Kidney (tissue), 14 donors: ENCODE results near the gene CAPN15. TPM values are rescaled to one million over a fixed set of nuclear protein-coding genes. Genes with fewer than 3 reads are reported as not detected.

Experiments used
- DNase-seq, 5 donors: peaks; one replicate each; pipeline ENCODE4 v3.0.0-alpha.2; 2013 to 2020
- FAIRE-seq: peaks from 2 replicates; lab custom pipeline; 2012; peaks lifted over from hg19 to GRCh38; lab: Jason Lieb, UNC
- H3K27ac ChIP-seq, 2 donors: one replicate each; pipeline ENCODE4 v1.7.0; 2013; ENCODE audit warnings: low read depth in 2 of 2, low read length in 2 of 2, inconsistent platforms in 1 of 2
- H3K27me3 ChIP-seq: one replicate; pipeline ENCODE4 v1.7.1; 2013; ENCODE audit warnings: low read length, inconsistent platforms; ENCODE audit not compliant: control insufficient read depth, insufficient read depth
- H3K36me3 ChIP-seq, 3 donors: one replicate each; pipeline versions ENCODE4 v1.7.0 to v1.7.1; 2013; ENCODE audit warnings: low read length in 3 of 3, control low read depth in 1 of 3, inconsistent platforms in 1 of 3; ENCODE audit not compliant: insufficient read depth in 3 of 3, control insufficient read depth in 2 of 3
- H3K4me1 ChIP-seq, 3 donors: one replicate each; pipeline versions ENCODE4 v1.7.0 to v1.7.1; 2013; ENCODE audit warnings: low read length in 3 of 3, inconsistent platforms in 1 of 3, low read depth in 1 of 3; ENCODE audit not compliant: control insufficient read depth in 2 of 3, insufficient read depth in 2 of 3
- H3K4me3 ChIP-seq, 3 donors: one replicate each; pipeline versions ENCODE4 v1.7.0 to v1.8.1; 2013; ENCODE audit warnings: low read length in 3 of 3, control low read depth in 1 of 3, inconsistent platforms in 1 of 3
- H3K9ac ChIP-seq, 3 donors: one replicate each; pipeline versions ENCODE4 v1.7.0 to v1.7.1; 2013; ENCODE audit warnings: low read length in 3 of 3, control low read depth in 1 of 3, inconsistent platforms in 1 of 3
- H3K9me3 ChIP-seq, 3 donors: one replicate each; pipeline versions ENCODE4 v1.7.0 to v1.7.1; 2013; ENCODE audit warnings: low read length in 3 of 3, control low read depth in 1 of 3, inconsistent platforms in 1 of 3; ENCODE audit not compliant: control insufficient read depth in 2 of 3, insufficient read depth in 1 of 3
- intact Hi-C: fragments of 100-400 bp; cut with DNase I; formaldehyde crosslinking; loops from one replicate; pipeline ENCODE4 v1.11.1; 2022
- polyA plus RNA-seq: library from polyadenylated mRNA; stranded (reverse); fragments of 350-450 nt; fragmentation: Illumina TruSeq; extraction: RNeasy Lipid Tissue Mini Kit (QIAGEN cat#74804); gene quantifications from one replicate; pipeline ENCODE4 v1.2.3, GENCODE V29; 2014; ENCODE audit warnings: low read depth, low replicate concordance; ENCODE audit not compliant: insufficient read depth
- total RNA-seq: library from RNA; stranded (reverse); fragmentation: NEBNext Ultra II Directional; extraction: Animal tissue kit (Norgen Biotek cat#: 25700); gene quantifications from one replicate; pipeline ENCODE4 v1.2.1, GENCODE V29; 2021
- TF ChIP-seq, protein P1 (sequence below): IDR thresholded peaks from 3 replicates; pipeline ENCODE4 v1.5.1; 2012; ENCODE audit warnings: mild to moderate bottlenecking, moderate library complexity, borderline replicate concordance; ENCODE audit not compliant: insufficient read depth; ENCODE audit errors: extremely low read depth
- donor health status: control.
- donor health status: control.
- donor health status: control.
- donor health status: control.
- donor health status: control.
- donor health status: DM: yes; HTN: yes; CAD: no.
- donor health status: Normal renal cell carcinoma (clear cell type).

The CAPN15 gene
- total and polyA plus RNA-seq, 2 donors from 2014 or later, result 17.9 to 52.9 TPM

- H3K27ac ChIP-seq, result no peak overlapping the region
- H3K4me1 ChIP-seq, result peaks cover 6 to 25% (median 16%) of the 10 kb centered on the region in 3 donors
- H3K9ac ChIP-seq, result no peak overlapping the region
- H3K36me3 ChIP-seq, result no peaks in the 10 kb centered on the region
- intact Hi-C loops, result no loop called here
- H3K9me3 ChIP-seq, result no peaks in the 10 kb centered on the region
- no peaks in the 10 kb centered on the region for H3K27me3 ChIP-seq
- no peak overlapping the region for H3K4me3 ChIP-seq
- no peak for DNase-seq
- no peak for FAIRE-seq
- TF ChIP-seq, protein P1, sequence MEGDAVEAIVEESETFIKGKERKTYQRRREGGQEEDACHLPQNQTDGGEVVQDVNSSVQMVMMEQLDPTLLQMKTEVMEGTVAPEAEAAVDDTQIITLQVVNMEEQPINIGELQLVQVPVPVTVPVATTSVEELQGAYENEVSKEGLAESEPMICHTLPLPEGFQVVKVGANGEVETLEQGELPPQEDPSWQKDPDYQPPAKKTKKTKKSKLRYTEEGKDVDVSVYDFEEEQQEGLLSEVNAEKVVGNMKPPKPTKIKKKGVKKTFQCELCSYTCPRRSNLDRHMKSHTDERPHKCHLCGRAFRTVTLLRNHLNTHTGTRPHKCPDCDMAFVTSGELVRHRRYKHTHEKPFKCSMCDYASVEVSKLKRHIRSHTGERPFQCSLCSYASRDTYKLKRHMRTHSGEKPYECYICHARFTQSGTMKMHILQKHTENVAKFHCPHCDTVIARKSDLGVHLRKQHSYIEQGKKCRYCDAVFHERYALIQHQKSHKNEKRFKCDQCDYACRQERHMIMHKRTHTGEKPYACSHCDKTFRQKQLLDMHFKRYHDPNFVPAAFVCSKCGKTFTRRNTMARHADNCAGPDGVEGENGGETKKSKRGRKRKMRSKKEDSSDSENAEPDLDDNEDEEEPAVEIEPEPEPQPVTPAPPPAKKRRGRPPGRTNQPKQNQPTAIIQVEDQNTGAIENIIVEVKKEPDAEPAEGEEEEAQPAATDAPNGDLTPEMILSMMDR, result no peak
Measured at GRCh38 chr16:586047-586644, 58.6 kb downstream of the CAPN15 start.

DNA sequence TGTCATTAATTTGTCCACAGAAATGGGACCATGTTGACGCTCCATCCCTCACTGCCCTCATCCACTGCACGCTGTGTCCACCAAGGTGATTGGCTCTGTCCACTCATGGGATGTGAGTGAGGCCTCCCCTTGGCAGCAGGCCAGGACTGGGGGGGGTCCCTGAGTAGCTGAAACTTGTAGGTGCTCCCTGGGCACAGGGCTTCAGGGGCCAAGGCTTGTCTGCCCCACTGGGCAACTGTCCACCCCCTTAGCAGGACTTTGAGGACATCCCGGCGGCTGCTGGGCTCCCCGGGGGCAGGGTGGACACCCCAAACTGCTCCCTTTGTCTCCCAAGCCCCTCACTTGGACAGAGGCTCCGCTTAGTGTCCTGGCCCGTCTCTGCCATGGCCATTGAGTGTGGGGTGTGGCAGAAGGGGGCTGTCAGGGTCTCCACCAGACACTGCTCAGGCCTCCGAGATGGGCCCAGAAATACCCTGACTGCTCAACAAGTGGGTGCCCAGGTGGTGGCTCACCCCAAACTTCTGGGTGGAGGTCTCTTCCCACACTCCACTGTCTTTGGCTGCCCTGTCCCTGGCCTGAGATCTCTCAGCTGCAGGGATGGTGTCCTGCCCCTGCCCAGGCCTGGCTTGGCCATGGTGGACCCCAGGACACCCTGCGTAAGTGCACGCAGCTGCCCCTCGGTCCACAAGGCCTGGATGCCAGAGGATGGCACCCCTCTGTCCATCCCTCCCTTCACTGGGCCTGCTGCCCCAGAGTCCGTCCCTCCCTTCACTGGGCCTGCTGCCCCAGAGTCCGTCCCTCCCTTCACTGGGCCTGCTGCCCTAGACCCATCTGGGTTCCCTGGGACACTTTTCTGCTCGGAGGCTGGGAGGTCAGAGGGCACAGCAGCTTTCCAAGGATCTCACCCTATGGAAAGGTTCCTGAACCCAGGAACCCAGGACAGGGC is 59.4 kb downstream of the CAPN15 start:
- H3K9me3 ChIP-seq, result no peaks in the 10 kb centered on the region
- TF ChIP-seq, protein P1, result no peak
- peak overlapping the region in 1 of 2 donors; percentile 22 for H3K27ac ChIP-seq
- H3K27me3 ChIP-seq, result no peaks in the 10 kb centered on the region
- intact Hi-C loops, result no loop called here
- H3K9ac ChIP-seq, result no peak overlapping the region
- peaks cover 6 to 31% (median 21%) of the 10 kb centered on the region in 3 donors for H3K4me1 ChIP-seq
- H3K36me3 ChIP-seq, result no peaks in the 10 kb centered on the region
- DNase-seq (peak in 1 of 5 donors; percentile 76), FAIRE-seq (no peak)
- no peak overlapping the region for H3K4me3 ChIP-seq

DNA sequence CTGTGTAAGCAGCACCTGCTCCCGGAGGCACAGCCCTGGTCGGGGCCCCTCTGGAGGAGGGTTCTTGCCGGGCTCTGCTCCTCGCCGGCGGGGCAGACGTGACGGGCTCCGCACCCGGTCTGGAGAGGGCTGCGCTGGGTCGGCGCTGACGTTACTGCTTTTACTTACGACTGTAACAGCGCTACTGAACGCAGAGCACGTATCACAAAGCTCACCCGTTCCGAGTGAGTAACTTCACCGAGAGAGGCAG is 61.1 kb downstream of the CAPN15 start:
- TF ChIP-seq, protein P1, result no peak
- no peaks in the 10 kb centered on the region for H3K36me3 ChIP-seq
- DNase-seq, result peak in 3 of 5 donors; percentile 72 to 79 (median 79)
- H3K9ac ChIP-seq, result peak overlapping the region; percentile 69 to 81 (median 70)
- H3K27ac ChIP-seq, result peak overlapping the region; percentile 97 to 99
- FAIRE-seq, result no peak
- H3K4me3 ChIP-seq, result peak overlapping the region; percentile 78 to 82 (median 79)
- peaks cover 6 to 46% (median 36%) of the 10 kb centered on the region in 3 donors for H3K4me1 ChIP-seq
- no peaks in the 10 kb centered on the region for H3K27me3 ChIP-seq
- intact Hi-C loops, result no loop called here
- no peaks in the 10 kb centered on the region for H3K9me3 ChIP-seq
